ENCODE results near the gene SGMS1.
"Not testable (repeated sequence)": the region's sequence is repeated elsewhere in the genome, so short reads cannot be mapped to it uniquely, and the experiment has no call there.

Gene SGMS1

GRCh38 chr10:50289196-50289595 lies 334.6 kb downstream of the SGMS1 start:
- no peak for DNase-seq

- DNase-seq, result no peak
Measured at GRCh38 chr10:50286996-50287803, 336.6 kb downstream of the SGMS1 start.

DNA sequence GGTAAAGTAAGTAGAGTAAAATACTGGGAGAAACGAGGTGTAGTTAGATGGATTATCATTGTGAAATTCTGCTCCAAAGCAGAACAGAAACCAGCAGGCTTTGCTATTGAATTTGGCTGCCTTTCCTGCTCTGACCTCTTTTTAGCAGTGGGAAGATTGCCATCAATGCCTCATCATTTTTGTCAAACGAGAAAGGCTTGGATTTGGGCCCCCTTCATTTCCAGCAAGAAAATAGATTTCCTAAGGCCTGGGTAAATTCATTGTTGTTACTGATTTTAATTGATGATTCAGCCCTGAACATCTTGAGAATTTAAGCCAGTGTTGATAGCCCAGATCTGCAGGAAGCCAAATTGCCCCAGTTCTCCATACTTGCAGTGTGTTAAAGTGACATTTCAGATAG lies 337.2 kb downstream of the SGMS1 start:
- DNase-seq, result no peak

- DNase-seq, result no peak
Measured at GRCh38 chr10:50281967-50282522, 341.7 kb downstream of the SGMS1 start.

- no peak for DNase-seq
Measured at GRCh38 chr10:50281210-50281966, 342.4 kb downstream of the SGMS1 start.

DNA sequence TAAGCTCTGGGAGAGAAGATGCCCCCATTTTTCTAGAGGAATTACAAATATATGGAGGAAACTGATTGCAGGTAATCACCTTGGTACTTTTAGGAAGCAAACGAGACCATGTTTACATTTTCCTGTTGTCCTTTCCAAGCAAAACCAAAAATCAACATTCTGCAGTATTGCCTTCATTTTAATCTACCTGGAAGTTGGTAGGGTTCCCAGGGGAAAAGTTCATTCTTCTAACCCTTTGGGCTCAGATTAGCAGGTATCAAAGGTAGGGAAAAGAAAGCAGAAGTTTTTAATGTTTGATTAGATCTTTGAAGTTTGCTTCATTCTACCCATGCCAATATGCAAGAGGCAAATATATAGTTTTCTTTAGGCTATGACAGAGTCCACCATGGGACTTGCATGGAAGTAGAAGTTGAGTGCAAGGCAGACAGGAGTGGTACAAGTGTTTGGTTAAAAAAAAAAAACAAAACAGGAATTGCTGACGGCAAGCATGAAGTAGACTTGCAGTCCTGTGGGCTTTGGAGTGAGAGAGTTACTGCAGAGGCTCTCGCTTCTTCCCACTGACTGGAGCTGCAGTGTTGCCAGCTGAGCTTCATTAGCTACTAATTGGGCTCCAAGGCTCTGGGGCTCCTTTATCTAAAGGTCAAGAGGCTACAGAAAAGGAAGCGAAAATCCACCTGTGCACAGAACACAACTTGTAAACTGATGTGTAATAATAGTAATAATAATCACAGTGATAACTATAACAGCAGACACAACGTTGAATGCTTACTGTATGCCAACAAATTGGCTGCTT lies 343.5 kb downstream of the SGMS1 start:
- DNase-seq, result no peak

- no peak for DNase-seq
Measured at GRCh38 chr10:50279489-50279888, 344.3 kb downstream of the SGMS1 start.

GRCh38 chr10:50275650-50276235 lies 348.0 kb downstream of the SGMS1 start:
- DNase-seq, result no peak

GRCh38 chr10:50272531-50272930 lies 351.2 kb downstream of the SGMS1 start:
- no peak for DNase-seq

GRCh38 chr10:50271564-50272250 lies 352.0 kb downstream of the SGMS1 start:
- no peak for DNase-seq

GRCh38 chr10:50267877-50268276 lies 355.9 kb downstream of the SGMS1 start:
- DNase-seq, result not testable (repeated sequence)

DNA sequence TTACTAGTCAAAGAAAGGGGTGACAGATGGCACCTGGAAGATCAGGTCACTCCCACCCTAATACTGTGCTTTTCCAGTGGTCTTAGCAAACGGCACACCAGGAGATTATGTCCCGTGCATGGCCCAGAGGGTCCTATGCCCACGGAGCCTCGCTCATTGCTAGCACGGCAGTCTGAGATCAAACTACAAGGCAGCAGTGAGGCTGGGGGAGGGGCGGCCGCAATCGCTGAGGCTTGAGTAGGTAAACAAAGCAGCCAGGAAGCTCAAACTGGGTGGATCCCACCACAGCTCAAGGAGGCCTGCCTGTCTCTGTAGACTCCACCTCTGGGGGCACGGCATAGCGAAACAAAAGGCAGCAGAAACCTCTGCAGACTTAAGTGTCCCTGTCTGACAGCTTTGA lies 361.1 kb downstream of the SGMS1 start:
- not testable (repeated sequence) for DNase-seq

- no peak for DNase-seq
Measured at GRCh38 chr10:50260791-50261281, 362.9 kb downstream of the SGMS1 start.

Data from effector CD8-positive, alpha-beta T cell (primary cell).